Panc1 (cell line): ENCODE data around the gene EYA3. TPM values are rescaled to one million over a fixed set of nuclear protein-coding genes. Genes with fewer than 3 reads are reported as not detected.

ENCODE experiments used
- ATAC-seq: fragments of 200-7000 bp; cut with Tn5 transposase; 2 replicates; pipeline ENCODE4 v1.9.1; 2020; ENCODE audit warnings: mild to moderate bottlenecking, moderate library complexity
- BruUV-seq: library from RNA; stranded (reverse); fragments of 400-500 nt; replicated peaks from 2 replicates; lab custom pipeline; 2021; lab: Mats Ljungman, UMichigan
- CTCF ChIA-PET: fragments of 300-600 bp; sonication (Branson Sonifier 250); formaldehyde crosslinking; loops from one replicate; lab custom pipeline; 2022; ENCODE audit warnings: antibody characterized with exemption; lab: Charles Lee
- POLR2A ChIA-PET: fragments of 300-600 bp; sonication (Branson Sonifier 250); formaldehyde crosslinking; loops from one replicate; lab custom pipeline; 2022; ENCODE audit warnings: antibody characterized with exemption; lab: Charles Lee
- DNase-seq: peaks from one replicate; pipeline ENCODE4 v3.0.0-alpha.2; 2010; ENCODE audit warnings: low read depth, low spot score
- H3K27ac ChIP-seq: 2 replicates; pipeline ENCODE4 v1.5.1; 2011; ENCODE audit warnings: mild to moderate bottlenecking, low read length, inconsistent platforms
- H3K27me3 ChIP-seq: fragments of 200-500 bp; sonication (Bioruptor generic); 2 replicates; pipeline ENCODE4 v1.6.0; 2014; ENCODE audit warnings: low read length, inconsistent platforms; ENCODE audit not compliant: control insufficient read depth, insufficient read depth
- H3K36me3 ChIP-seq: fragments of 200-500 bp; sonication (Bioruptor generic); 2 replicates; pipeline ENCODE4 v1.5.1; 2014; ENCODE audit warnings: inconsistent platforms, mild to moderate bottlenecking, low read length, moderate library complexity; ENCODE audit not compliant: control insufficient read depth, insufficient read depth
- H3K4me1 ChIP-seq: 2 replicates; pipeline ENCODE4 v1.5.1; 2011; ENCODE audit warnings: inconsistent platforms, mild to moderate bottlenecking, low read length, moderate library complexity; ENCODE audit not compliant: control insufficient read depth, insufficient read depth
- H3K4me3 ChIP-seq, 2 experiments: 2 replicates each; pipeline ENCODE4 v1.5.1; 2011 to 2012; ENCODE audit warnings: low read depth in 2 of 2, low read length in 2 of 2, mild to moderate bottlenecking in 2 of 2, inconsistent platforms in 1 of 2, moderate library complexity in 1 of 2
- H3K9me3 ChIP-seq: fragments of 200-500 bp; sonication (Bioruptor generic); 2 replicates; pipeline ENCODE4 v1.5.1; 2014; ENCODE audit warnings: low read depth, mild to moderate bottlenecking, inconsistent platforms, low read length, moderate library complexity; ENCODE audit not compliant: control insufficient read depth, insufficient read depth
- POLR2AphosphoS5 ChIP-seq: IDR thresholded peaks from 2 replicates; pipeline ENCODE4 v1.6.1; 2012; ENCODE audit warnings: mild to moderate bottlenecking, low read depth, low read length, moderate library complexity
- SIN3A ChIP-seq: IDR thresholded peaks from 2 replicates; pipeline ENCODE4 v1.6.1; 2012; ENCODE audit warnings: low read depth, mild to moderate bottlenecking, low read length, moderate library complexity, borderline replicate concordance; ENCODE audit not compliant: insufficient read depth
- TCF7L2 ChIP-seq: IDR thresholded peaks from 2 replicates; pipeline ENCODE4 v1.6.1; 2011; ENCODE audit warnings: mild to moderate bottlenecking, low read depth, low read length, inconsistent platforms
- in situ Hi-C: cut with HindIII; loops from 2 replicates; pipeline ENCODE4 v1.10.0; 2016; ENCODE audit warnings: low sequenced_read_pairs, low pct_unique_long_range_greater_than_20kb
- intact Hi-C: fragments of 100-400 bp; cut with micrococcal nuclease; formaldehyde crosslinking; loops from one replicate; pipeline ENCODE4 v1.10.0; 2022; ENCODE audit not compliant: unreplicated experiment
- total RNA-seq: library from RNA; stranded (reverse); gene quantifications from one replicate; pipeline ENCODE4 v1.2.1, GENCODE V29; 2021; ENCODE audit not compliant: unreplicated experiment
- TF ChIP-seq, protein P1 (sequence below): fragments of 450-650 bp; IDR thresholded peaks from 2 replicates; pipeline ENCODE4 v1.5.1; 2017; ENCODE audit warnings: mild to moderate bottlenecking
- TF ChIP-seq, protein P2 (sequence below), 2 experiments: IDR thresholded peaks; 2 replicates each; pipeline ENCODE4 v1.6.1; 2011 to 2012; ENCODE audit warnings: low read depth in 2 of 2, control low read depth in 1 of 2, low read length in 1 of 2, mild to moderate bottlenecking in 1 of 2, moderate library complexity in 1 of 2; ENCODE audit not compliant: insufficient read depth in 1 of 2

EYA3 gene
- total RNA-seq, 1 experiment from 2014 or later, result 17.5 TPM

- ATAC-seq (no peak), DNase-seq (no peak)
- CTCF ChIA-PET, result interaction anchor here (0.6 kb wide), 1 partner anchor 108 kb away, joined by 3 read pairs; no protein-coding TSS in a partner anchor
- in situ Hi-C loops, result no loop called here
- Histone ChIP-seq H3K27me3 (no peaks in the 10 kb centered on the region), H3K4me1 (peaks cover 7% of the 10 kb centered on the region; the same call in 1 of the 2 replicates), H3K36me3 (no peaks in the 10 kb centered on the region), H3K27ac (no peak overlapping the region), H3K4me3 (no peak overlapping the region), H3K9me3 (no peaks in the 10 kb centered on the region)
- intact Hi-C loops, result no loop called here
- TF ChIP-seq, protein P1, sequence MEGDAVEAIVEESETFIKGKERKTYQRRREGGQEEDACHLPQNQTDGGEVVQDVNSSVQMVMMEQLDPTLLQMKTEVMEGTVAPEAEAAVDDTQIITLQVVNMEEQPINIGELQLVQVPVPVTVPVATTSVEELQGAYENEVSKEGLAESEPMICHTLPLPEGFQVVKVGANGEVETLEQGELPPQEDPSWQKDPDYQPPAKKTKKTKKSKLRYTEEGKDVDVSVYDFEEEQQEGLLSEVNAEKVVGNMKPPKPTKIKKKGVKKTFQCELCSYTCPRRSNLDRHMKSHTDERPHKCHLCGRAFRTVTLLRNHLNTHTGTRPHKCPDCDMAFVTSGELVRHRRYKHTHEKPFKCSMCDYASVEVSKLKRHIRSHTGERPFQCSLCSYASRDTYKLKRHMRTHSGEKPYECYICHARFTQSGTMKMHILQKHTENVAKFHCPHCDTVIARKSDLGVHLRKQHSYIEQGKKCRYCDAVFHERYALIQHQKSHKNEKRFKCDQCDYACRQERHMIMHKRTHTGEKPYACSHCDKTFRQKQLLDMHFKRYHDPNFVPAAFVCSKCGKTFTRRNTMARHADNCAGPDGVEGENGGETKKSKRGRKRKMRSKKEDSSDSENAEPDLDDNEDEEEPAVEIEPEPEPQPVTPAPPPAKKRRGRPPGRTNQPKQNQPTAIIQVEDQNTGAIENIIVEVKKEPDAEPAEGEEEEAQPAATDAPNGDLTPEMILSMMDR, result no peak
- TF ChIP-seq SIN3A (no peak), TCF7L2 (no peak), POLR2AphosphoS5 (no peak)
- TF ChIP-seq, protein P2, sequence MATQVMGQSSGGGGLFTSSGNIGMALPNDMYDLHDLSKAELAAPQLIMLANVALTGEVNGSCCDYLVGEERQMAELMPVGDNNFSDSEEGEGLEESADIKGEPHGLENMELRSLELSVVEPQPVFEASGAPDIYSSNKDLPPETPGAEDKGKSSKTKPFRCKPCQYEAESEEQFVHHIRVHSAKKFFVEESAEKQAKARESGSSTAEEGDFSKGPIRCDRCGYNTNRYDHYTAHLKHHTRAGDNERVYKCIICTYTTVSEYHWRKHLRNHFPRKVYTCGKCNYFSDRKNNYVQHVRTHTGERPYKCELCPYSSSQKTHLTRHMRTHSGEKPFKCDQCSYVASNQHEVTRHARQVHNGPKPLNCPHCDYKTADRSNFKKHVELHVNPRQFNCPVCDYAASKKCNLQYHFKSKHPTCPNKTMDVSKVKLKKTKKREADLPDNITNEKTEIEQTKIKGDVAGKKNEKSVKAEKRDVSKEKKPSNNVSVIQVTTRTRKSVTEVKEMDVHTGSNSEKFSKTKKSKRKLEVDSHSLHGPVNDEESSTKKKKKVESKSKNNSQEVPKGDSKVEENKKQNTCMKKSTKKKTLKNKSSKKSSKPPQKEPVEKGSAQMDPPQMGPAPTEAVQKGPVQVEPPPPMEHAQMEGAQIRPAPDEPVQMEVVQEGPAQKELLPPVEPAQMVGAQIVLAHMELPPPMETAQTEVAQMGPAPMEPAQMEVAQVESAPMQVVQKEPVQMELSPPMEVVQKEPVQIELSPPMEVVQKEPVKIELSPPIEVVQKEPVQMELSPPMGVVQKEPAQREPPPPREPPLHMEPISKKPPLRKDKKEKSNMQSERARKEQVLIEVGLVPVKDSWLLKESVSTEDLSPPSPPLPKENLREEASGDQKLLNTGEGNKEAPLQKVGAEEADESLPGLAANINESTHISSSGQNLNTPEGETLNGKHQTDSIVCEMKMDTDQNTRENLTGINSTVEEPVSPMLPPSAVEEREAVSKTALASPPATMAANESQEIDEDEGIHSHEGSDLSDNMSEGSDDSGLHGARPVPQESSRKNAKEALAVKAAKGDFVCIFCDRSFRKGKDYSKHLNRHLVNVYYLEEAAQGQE (IDR thresholded peaks at IDR 0.05; ENCODE audit: insufficient read depth in 1 of 2, low read depth in 2 of 2, low read length in 1 of 2), result no peak
- BruUV-seq, result no TSS peak
- POLR2A ChIA-PET, result no interaction called here
These were observed 133.3 kb downstream of the EYA3 start for GRCh38 chr1:27955076-27955475.

- H3K4me1 ChIP-seq, result peaks cover 7% of the 10 kb centered on the region; the same call in 1 of the 2 replicates
- TF ChIP-seq, protein P2 (IDR thresholded peaks at IDR 0.05; ENCODE audit: insufficient read depth in 1 of 2, low read depth in 2 of 2, low read length in 1 of 2), result no peak
- no peak for TF ChIP-seq POLR2AphosphoS5
- no peak for TF ChIP-seq SIN3A
- TF ChIP-seq, protein P1, result no peak
- TF ChIP-seq TCF7L2, result no peak
- no TSS peak for BruUV-seq
- H3K27me3 ChIP-seq, result no peaks in the 10 kb centered on the region
- H3K27ac ChIP-seq, result no peak overlapping the region
- ChIA-PET POLR2A (no interaction called here), CTCF (no interaction called here)
- no peaks in the 10 kb centered on the region for H3K9me3 ChIP-seq
- DNase-seq, result no peak
- intact Hi-C loops, result no loop called here
- no peaks in the 10 kb centered on the region for H3K36me3 ChIP-seq
- in situ Hi-C loops, result no loop called here
- ATAC-seq, result no peak
- no peak overlapping the region for H3K4me3 ChIP-seq
These were observed 134.2 kb downstream of the EYA3 start for GRCh38 chr1:27954186-27954585.
